Astrocyte of the cerebellum (primary cell): ENCODE results near the gene DLGAP1.

Source experiments
- DNase-seq: peaks from one replicate; pipeline ENCODE4 v3.0.0-alpha.2; 2011; ENCODE audit warnings: low read depth
- H3K4me3 ChIP-seq: 2 replicates; pipeline ENCODE4 v1.5.1; 2011; ENCODE audit warnings: mild to moderate bottlenecking, low read depth, low read length, moderate library complexity
- CTCF ChIP-seq: IDR thresholded peaks from 2 replicates; pipeline ENCODE4 v1.5.1; 2012; ENCODE audit warnings: low read length, low read depth, moderate library complexity, mild to moderate bottlenecking; ENCODE audit errors: missing control alignments
- in situ Hi-C: cut with HindIII; loops from 2 replicates; pipeline ENCODE4 v1.10.0; 2017; ENCODE audit warnings: low sequenced_read_pairs

The DLGAP1 gene

GRCh38 chr18:3806656-3807055, 648.5 kb downstream of the DLGAP1 start:
- no peak overlapping the region for H3K4me3 ChIP-seq
- DNase-seq = no peak
- no peak for TF ChIP-seq CTCF
- in situ Hi-C loops = loop anchor here (5.0 kb wide), 1 partner anchor 51 kb away; no protein-coding TSS in a partner anchor

GRCh38 chr18:3804336-3804735, 650.8 kb downstream of the DLGAP1 start:
- in situ Hi-C loops = no loop called here
- DNase-seq = no peak
- H3K4me3 ChIP-seq = no peak overlapping the region
- no peak for TF ChIP-seq CTCF

GRCh38 chr18:3803350-3803749, 651.8 kb downstream of the DLGAP1 start:
- no peak overlapping the region for H3K4me3 ChIP-seq
- in situ Hi-C loops = no loop called here
- DNase-seq = no peak
- no peak for TF ChIP-seq CTCF

- DNase-seq = no peak
- TF ChIP-seq CTCF = no peak
- no peak overlapping the region for H3K4me3 ChIP-seq
- in situ Hi-C loops = no loop called here
Observed at GRCh38 chr18:3799515-3799914, 655.6 kb downstream of the DLGAP1 start.

- no peak overlapping the region for H3K4me3 ChIP-seq
- TF ChIP-seq CTCF = no peak
- in situ Hi-C loops = no loop called here
- DNase-seq = no peak
Observed at GRCh38 chr18:3798032-3798431, 657.1 kb downstream of the DLGAP1 start.

GRCh38 chr18:3796434-3796833, 658.7 kb downstream of the DLGAP1 start:
- no peak overlapping the region for H3K4me3 ChIP-seq
- in situ Hi-C loops = no loop called here
- DNase-seq = no peak
- no peak for TF ChIP-seq CTCF

- TF ChIP-seq CTCF = no peak
- in situ Hi-C loops = no loop called here
- DNase-seq = peak; percentile 96
- no peak overlapping the region for H3K4me3 ChIP-seq
Observed at GRCh38 chr18:3794537-3795348, 660.4 kb downstream of the DLGAP1 start.
